Mesenteric fat pad (tissue), 1 donor: Measurements from ENCODE around the gene PIK3R3. TPM values are rescaled to one million over a fixed set of nuclear protein-coding genes. Genes with fewer than 3 reads are reported as not detected.

ENCODE experiments used
- DNase-seq: peaks from one replicate; pipeline ENCODE4 v3.0.0-alpha.2; 2020; ENCODE audit warnings: low spot score
- total RNA-seq: library from RNA; stranded (reverse); fragmentation: NEBNext Ultra II Directional; extraction: Animal tissue kit (Norgen Biotek cat#: 25700); gene quantifications from one replicate; pipeline ENCODE4 v1.2.1, GENCODE V29; 2021
- donor health status: DM: yes; HTN: yes; CAD: no.

PIK3R3 gene
- total RNA-seq, 1 donor from 2014 or later: 72.6 TPM

DNA sequence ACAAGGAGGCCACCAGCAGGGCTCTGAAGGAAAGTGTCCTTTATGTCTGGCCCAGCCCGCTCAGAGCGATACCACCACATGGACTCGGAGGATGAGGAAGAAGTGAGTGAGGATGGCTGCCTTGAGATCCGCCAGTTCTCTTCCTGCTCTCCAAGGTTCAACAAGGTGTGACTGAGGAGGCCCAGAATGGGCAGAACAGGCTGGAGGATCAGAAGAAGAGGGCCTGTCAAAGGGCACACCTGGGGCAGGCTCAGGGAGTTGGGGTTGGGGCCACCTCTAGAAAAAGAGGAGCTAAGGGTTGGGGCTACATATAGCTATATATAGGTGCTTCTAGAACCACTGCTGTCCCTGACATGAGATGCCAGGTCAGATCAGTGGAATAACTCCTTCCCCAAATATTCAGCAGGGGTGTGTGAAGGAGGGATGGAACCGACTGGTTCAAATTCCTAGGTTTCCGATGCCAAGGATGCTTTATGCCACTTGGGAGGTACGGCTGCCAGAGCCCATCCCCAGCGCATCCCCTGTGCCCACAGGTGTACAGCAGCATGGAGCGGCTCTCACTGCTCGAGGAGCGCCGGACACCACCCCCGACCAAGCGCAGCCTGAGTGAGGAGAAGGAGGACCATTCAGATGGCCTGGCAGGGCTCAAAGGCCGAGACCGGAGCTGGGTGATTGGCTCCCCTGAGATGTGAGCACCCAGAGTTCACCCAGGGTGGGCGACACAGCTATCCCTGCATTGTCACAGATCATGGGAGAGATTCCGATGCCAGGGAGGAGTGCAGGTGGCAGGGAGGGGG lies 102.2 kb downstream of the PIK3R3 start:
- DNase-seq: no peak

DNA sequence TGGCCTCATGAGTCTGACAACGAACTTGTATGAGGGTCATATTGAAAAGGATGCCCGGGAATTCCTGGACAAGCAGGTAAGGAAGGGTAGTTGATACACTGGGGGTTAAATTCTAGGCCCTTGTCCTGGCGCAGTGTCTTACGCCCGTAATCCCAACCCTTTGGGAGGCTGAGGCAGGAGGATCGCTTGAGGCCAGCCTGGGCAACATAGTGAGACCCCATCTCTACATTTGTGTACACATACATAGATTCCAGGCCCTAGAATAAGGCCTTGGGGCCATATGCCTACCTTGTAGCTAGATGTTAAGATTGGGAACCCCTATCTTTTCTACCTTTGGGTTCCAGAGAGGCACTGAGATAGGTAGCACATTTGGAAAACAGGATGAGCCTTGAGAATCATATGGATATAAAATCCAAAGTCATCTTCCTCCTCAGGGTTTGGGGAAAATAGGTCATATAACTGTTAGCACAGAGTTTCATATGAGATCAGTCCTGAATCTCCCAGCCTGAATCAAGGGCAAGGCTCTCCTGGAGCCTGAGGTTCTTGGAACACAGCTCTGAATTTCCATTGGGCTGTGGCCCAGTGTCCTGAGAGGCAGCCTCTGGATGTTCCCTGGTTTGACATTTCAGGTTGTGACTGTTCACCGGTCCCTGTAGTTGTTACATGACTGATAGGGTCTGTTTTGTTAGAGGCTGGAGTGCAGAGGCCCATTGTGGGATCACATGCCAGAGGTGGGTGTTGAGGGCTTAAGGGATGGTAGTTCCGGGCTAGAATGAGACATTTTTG lies 104.4 kb downstream of the PIK3R3 start:
- DNase-seq: no peak

DNA sequence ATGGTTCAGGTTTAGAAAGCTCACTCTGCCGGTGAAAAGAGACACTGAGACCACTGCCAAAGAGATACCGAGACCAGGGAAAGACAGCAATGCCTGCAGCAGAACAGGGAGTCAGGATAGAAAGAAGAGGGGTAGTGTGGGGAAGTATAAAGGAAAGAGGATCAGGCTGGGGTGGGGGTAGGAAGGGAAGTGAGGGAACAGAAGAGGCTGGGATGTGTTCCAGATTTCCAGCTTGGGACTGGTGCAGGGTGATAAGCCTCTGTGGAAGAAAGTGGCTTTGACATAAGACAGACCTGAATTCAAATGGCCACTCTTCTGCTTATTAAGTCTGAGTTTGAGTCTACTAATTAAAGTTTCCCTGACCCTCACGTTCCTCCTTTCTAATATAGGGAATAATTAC lies 105.9 kb downstream of the PIK3R3 start:
- DNase-seq: no peak

DNA sequence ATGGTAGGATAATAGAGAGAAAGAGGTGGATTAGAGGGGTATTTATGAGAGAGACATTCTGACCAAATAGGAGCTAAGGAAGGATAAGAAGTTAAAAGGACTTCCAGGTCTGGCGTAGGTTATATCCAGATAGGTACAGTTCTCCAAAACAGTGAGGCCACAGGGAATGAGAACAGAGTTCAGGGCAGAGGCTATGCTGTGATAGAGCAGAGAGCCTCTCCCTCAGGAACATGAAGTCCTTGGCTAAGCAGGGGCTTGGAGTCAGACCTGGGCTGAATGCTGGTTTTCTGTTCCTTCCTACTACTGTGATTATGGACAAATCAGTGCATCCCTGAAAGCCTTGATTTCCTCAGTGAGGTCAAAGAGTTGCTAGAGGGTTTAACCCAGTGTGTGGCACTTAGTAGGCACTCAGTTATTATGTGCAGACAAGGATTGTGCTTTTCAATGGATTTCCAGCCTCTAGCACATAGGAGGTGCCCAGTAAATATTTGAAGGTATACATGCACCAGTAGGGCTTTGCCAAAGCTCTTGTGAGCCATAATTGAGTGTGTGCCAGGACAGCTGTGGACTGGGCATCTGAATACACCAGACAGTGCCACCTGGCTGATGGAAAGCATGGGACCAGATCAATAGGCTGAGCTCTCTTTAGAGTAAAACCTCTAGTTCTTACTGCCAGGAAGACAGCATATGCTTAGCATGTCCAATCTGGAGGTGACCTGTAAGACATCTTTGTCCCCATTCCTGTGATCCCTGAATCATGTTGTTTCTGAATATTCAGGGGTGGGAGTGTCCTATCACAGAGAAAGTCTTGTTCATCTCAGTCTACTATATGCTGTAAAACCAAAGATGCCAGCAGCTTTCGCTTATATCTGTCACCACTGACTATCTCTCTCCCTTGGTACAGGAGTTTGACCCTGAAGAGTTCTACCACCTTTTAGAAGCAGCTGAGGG lies 111.1 kb downstream of the PIK3R3 start:
- DNase-seq: no peak

DNA sequence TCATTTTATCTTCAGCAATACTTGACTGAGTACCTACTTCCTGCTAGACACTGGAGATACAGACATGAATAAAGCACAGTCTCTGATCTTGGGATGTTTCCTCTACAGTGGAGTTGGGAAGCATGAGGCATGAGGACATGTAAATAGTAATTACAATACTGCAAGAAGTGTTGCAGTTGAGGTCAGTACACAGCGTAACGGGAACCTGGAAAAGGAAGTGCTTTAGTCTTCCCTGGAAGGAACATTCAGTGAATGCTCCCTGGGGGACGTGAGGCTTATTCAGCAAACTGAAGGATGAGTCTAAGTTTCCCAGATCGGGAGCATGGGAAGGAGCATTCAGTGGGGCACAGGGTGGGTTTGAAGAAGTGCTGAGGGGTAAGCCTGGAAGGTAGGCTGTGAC lies 112.4 kb downstream of the PIK3R3 start:
- no peak for DNase-seq

DNA sequence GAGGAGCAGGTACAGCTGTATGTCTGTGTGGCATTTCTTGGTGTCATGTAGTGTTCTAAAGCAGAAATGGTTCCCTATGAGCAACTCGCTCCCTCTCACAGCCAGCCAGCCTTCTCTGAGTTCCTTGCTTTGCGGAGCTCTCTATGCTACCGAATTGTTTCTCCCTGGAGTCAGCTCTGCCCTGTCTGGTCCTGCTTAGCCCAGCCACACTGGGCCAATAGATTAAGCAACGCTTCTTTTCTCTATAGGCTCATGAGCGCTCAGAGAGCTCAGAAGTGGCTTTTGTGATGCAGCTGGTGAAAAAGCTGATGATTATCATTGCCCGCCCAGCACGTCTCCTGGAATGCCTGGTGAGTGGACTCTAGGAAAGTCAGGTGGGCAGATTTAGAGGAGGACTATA lies 113.1 kb downstream of the PIK3R3 start:
- no peak for DNase-seq

DNA sequence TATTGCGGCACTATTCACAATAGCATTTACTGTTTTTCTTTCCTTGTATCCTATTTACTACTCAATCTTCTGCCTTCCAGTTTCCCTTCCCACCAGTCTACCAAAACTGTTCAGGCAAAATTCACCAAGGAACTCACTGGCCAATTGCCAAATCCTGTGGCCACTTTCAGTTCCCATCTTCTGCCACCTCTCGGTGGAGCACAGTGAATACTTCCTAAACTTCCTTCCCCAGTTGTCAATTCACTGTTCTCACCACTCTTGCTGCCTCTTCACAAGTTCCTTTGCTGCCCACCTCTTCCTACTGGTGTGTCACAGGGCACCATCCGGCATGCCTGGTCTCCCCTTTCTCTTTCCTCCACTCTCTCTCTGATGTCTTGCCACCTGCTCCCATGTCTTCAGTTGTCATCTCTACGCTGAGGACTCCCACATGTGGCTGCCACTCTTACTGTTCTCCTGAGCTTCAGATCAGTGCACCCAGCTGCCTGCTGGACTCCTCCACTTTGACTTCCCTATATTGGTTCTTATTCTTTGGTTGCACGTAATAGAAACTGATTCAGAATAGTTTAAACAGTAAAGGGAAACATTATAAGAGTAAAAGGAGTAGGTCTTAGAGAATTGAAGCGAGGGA lies 114.4 kb downstream of the PIK3R3 start:
- no peak for DNase-seq

DNA sequence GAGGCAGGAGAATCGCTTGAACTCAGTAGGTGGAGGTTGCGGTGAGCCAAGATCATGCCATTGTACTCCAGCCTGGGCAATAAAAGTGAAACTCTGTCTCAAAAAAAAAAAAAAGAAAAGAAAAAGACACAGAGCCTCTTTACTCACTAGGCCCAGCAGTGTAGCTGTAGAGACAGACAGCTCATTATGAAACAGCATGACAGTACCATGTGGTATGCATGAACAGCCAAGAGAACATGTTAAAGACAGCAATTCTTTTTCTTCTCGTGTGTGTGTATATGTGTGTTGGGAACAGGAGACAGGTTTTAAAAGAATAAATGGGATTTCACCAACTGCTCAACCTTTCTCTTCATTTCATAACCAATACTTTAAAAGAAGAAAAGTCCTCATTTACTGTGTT lies 118.8 kb downstream of the PIK3R3 start:
- DNase-seq: no peak

DNA sequence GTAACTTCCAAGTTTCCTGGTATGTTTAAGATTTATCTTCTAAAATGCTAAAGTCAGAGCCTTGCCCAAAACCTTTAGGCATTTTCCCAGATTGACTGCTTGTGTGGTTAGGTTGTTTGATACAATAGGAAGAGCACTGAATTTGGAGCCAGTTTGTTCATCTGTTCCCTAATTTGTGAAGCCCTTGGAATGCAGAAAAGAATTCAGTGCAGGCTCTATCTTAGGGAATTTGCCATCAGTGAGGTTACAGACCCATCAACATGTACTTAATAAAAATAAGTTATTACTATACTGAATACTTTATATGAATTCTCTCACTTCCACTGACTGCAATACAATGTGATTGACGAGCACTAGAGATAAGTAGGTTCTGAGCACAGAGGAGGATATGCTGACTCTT lies 120.2 kb downstream of the PIK3R3 start:
- DNase-seq: no peak

DNA sequence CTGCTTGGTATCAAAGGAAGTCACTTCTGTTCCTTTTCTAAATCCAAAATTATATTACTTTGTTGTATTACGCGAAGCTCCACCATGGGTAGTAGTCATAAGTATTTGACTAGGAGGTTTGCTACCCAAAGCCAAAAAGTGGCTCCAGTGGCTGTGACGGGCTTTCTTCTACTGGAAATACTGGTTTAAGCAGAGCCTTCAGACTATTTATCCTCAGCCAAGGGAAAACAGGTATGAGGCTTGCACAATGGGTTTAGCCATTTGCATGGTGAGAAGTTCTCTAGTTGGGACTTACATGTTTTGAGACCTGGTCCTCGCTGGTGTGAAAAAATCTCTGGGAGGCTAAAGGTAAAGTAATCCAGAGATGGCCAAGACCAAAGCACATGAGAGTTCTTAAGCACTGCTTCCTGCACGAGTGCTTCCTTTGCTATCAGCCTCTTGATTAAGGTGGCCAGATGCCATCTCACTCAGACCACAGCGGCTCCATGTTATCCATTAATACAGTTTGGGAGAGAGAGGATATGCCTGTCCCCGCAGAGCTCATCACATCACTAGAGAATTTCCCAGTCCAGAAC lies 121.2 kb downstream of the PIK3R3 start:
- DNase-seq: no peak

DNA sequence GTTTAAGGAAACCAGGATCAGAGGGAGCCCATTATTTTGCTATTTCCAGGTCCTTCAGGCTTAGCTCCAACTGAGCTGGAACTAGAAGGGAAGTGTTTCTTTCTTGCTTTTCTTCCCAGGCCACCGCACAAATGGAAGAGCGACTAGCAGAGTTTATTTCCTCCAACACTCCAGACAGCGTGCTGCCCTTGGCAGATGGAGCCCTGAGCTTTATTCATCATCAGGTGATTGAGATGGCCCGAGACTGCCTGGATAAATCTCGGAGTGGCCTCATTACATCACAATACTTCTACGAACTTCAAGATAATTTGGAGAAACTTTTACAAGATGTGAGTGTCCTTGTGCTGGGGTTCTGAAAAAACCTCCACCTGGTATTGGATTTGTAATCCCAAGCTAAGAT lies 121.8 kb downstream of the PIK3R3 start:
- DNase-seq: no peak

DNA sequence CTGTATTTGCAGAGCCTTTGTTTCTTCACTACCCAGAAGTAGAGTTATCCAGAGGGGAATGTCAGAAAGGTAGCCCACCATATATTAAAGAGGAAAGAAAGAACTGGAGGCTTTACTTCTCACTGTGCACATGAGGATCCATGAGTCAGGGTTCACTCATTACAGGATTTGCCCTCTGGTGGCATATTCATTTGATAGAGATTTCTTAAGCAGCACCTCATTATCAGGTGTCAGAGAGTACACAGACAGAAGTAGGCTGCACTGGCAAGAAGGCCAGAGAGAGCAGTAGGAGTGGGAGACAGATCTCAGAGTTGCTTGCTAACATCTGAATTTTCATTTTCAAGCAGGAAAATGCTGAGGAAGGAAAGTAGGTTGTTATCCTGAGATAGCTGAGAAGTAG lies 123.8 kb downstream of the PIK3R3 start:
- no peak for DNase-seq

DNA sequence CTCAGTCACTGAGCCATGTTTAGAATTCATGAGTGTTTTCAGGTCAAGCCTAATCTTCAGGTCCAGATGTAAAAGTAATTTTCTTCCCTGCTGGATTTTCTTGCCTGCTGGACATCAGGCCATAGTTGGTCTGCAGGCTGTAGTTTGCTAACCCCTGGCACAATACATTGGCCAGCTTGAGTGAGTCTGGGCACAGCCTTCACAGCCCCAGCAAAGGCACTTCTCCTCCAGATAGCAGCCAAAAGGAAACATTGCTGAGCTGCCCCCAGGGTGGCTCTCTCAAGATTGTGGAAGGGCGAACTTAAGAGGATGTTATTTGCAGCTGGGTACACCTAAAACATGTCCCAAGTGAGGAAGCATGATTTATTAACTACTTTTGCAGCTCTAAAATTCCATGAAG lies 126.8 kb downstream of the PIK3R3 start:
- no peak for DNase-seq

DNA sequence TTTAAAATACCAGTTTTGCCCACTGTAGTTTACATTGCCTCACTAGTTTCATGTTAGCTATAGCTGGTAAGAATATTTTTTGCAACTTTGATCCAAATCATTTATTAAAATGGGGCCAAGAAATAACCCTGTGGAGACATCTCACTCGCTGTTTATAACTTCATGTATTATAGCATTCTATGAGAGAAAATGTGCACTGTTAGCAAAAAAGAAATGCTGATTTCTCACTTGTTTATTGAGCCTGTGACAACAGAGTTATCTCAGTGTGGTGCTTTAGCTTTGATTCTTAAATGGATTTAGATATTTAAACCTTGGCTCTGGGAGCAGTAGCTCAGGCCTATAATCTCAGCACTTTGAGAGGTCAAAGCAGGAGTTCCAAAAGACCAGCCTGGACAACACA lies 127.9 kb downstream of the PIK3R3 start:
- DNase-seq: no peak

DNA sequence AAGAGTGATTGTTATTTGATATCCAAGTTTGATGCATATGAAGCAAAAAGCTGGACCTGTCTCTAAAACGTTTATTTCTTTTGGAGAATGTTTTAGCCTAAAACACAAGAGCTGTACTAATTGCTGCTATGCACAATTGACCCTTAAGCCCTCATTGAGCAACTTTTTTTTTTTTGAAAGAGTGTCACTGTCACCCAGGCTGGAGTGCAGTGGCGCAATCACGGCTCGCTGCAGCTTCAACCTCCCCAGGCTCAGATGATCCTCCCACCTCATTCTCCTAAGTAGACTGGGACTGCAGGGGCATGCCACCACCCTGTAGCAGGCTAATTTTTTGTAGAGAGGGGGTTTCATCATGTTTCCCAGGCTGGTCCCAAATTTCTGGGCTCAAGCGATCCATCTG lies 129.1 kb downstream of the PIK3R3 start:
- DNase-seq: no peak

DNA sequence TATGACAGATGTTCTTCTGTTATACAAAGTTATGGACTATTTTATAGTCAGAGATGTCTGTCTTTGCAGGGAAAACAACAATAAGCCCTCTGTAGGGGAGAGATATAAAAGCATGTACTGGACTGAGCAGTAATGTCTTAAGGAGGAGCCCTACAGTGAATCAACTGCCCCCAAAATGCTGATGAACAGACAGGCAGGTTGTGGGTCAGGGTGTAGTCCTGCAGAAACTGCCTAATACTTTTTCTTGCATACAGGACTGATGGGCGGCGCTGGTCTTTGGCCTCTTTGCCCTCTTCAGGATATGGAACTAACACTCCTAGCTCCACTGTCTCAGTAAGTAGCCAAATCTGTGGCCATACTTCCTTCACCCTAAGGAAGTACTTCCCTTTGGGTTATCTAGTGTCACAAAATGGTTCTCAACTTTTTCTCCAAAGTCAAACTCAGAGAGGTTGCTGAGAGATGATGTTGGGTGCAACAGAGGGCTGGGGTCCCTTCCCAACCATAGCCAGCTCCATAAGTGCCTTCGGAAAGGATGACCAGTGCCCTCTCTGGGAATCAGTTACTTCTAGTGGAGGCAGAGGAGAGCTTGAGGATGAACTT lies 129.8 kb downstream of the PIK3R3 start:
- no peak for DNase-seq

DNA sequence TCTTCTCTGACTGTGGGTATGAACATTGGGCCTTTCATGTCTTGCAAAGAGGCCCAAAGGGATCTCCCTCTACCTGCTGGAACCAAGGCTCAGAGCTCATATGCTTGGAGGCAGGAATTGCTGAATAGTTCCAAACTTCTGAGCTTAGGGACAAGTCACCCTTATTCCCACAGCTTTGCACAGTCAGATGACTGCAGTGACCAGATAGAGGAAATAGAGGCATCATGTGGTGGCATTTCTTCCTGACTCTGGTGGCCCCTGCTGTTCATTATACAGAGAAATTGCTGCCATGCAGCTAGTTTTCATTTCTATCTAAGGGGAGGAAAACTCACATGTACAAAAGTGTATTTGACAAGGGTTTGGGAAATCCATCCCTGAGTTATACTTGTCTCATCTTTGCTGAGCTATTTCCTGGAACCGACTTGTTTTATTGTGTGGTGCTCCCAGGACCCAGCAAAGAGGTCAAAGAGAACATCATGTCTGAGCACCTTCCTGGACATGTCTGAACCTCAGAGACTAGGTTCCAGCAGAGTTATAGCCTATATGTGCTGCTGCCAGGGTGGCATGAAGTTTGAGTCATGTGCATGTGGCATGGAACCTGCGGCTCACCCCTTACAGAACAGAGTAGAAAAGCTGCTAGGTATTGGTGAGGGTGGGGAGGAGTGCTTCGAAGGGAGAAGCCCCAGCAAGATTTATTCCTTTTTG lies 131.2 kb downstream of the PIK3R3 start:
- DNase-seq: no peak

DNA sequence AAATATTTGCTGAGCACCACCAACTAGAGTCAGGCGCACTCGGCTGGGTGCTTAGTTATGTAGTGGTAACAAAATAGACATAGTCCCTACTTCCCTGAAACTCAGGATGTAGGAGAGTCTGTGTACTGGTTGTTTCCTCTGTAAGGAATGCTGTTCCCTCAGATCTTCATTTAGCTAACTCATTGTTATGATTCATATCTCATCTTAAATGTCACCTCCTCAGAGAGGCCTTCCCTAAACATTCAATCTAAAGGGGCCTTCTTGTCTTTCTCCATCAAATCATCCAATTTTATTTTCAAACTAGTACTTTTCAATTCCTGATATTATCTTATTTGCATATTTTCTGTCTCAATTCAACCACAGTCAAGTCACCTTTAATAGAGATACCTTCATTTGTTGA lies 132.9 kb downstream of the PIK3R3 start:
- DNase-seq: no peak

DNA sequence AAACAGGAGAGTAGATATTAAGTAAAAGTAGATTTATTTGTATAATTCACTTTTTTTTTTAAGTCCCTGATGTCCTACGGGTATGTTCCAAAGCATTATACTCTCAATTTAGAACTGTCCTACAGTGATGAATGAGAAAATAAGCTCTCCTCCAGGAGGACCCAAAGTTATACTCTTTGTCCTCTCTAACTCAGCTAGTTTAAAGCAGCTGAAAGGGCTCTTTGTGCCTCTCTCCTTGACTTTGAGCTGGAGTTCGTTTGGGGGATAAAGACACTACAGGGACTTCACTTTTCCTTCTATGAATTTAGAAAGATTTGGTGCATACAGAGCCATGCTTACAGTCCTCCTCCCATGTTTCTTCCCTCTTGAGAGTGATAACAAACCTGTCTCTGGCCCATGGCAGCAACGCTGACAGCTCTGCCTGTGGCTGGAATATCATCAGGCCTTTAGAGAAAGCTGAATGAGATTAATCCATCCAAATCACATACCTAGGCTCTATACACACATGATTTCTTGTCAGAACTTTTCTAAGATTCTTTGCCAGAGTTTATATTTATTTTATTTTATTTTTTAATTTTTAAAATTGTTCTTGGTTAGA lies 134.3 kb downstream of the PIK3R3 start:
- no peak for DNase-seq
